SK-N-SH (cell line): ENCODE measurements around the gene CFAP107.

Experiments
- CTCF ChIP-seq: fragments of 200-600 bp; sonication (generic); IDR thresholded peaks from 2 replicates; pipeline ENCODE4 v1.6.1; 2017; ENCODE audit warnings: antibody characterized with exemption, mild to moderate bottlenecking, moderate library complexity
- EP300 ChIP-seq, 2 experiments: IDR thresholded peaks; 2 replicates each; pipeline versions ENCODE4 v1.4.0 to v1.6.1; 2012; ENCODE audit warnings: borderline replicate concordance in 1 of 2, low read depth in 1 of 2, low read length in 1 of 2
- EZH2phosphoT487 ChIP-seq: fragments of 200-600 bp; sonication (generic); IDR thresholded peaks from 2 replicates; pipeline ENCODE4 v1.6.1; 2017; ENCODE audit warnings: low read depth, mixed run types, mild to moderate bottlenecking, antibody characterized with exemption, moderate library complexity, borderline replicate concordance
- IRF3 ChIP-seq: fragments of 150-350 bp; IDR thresholded peaks from 2 replicates; pipeline ENCODE4 v1.6.1; 2016; ENCODE audit warnings: mild to moderate bottlenecking, low read depth, low read length
- MXI1 ChIP-seq: IDR thresholded peaks from 2 replicates; pipeline ENCODE4 v1.6.1; 2012; ENCODE audit warnings: mild to moderate bottlenecking, low read depth, low read length, improper control_type of control experiment
- PBX3 ChIP-seq: IDR thresholded peaks from 2 replicates; pipeline ENCODE4; 2012
- POLR2AphosphoS5 ChIP-seq: IDR thresholded peaks from 2 replicates; pipeline ENCODE4 v1.6.1; 2012; ENCODE audit warnings: low read depth, low read length
- RAD21 ChIP-seq: IDR thresholded peaks from 2 replicates; pipeline ENCODE4 v1.6.1; 2012; ENCODE audit warnings: mild to moderate bottlenecking, low read length
- RFX5 ChIP-seq: IDR thresholded peaks from 2 replicates; pipeline ENCODE4 v1.6.1; 2012; ENCODE audit warnings: mild to moderate bottlenecking, improper control_type of control experiment, low read length
- RXRA ChIP-seq: IDR thresholded peaks from 2 replicates; pipeline ENCODE4 v1.4.0; 2012; ENCODE audit warnings: low read depth, mild to moderate bottlenecking, borderline replicate concordance
- TAF1 ChIP-seq: IDR thresholded peaks from 2 replicates; pipeline ENCODE4 v1.6.1; 2012; ENCODE audit warnings: low read depth, mild to moderate bottlenecking, low read length, moderate library complexity, borderline replicate concordance
- TF ChIP-seq, protein P1 (sequence below): IDR thresholded peaks from 2 replicates; pipeline ENCODE4 v1.6.1; 2012; ENCODE audit warnings: mild to moderate bottlenecking, low read depth, low read length, moderate library complexity
- TF ChIP-seq, protein P2 (sequence below): IDR thresholded peaks from 2 replicates; pipeline ENCODE4 v1.4.0; 2012; ENCODE audit warnings: low read depth, borderline replicate concordance

DNA sequence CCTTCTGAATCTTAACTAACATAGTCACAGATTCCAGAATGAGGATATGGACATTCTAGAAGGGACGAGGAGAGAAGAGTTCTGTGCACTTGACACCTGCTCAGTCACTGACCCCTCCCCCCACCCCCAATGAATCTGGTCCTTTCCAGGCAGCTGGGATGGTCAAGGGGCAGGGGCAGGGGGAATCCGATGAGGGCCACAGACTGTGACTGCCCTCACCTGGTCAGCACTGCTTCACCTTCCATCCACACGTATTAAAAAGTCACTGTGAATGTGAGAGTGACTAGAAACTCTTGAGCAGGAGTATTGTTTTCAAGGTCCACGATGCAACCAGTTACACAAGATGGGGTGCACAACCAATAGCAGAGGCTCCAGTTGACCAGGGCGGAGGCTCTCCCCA is 18.0 kb downstream of the CFAP107 start:
- TF ChIP-seq RAD21: no peak
- TF ChIP-seq, protein P1, sequence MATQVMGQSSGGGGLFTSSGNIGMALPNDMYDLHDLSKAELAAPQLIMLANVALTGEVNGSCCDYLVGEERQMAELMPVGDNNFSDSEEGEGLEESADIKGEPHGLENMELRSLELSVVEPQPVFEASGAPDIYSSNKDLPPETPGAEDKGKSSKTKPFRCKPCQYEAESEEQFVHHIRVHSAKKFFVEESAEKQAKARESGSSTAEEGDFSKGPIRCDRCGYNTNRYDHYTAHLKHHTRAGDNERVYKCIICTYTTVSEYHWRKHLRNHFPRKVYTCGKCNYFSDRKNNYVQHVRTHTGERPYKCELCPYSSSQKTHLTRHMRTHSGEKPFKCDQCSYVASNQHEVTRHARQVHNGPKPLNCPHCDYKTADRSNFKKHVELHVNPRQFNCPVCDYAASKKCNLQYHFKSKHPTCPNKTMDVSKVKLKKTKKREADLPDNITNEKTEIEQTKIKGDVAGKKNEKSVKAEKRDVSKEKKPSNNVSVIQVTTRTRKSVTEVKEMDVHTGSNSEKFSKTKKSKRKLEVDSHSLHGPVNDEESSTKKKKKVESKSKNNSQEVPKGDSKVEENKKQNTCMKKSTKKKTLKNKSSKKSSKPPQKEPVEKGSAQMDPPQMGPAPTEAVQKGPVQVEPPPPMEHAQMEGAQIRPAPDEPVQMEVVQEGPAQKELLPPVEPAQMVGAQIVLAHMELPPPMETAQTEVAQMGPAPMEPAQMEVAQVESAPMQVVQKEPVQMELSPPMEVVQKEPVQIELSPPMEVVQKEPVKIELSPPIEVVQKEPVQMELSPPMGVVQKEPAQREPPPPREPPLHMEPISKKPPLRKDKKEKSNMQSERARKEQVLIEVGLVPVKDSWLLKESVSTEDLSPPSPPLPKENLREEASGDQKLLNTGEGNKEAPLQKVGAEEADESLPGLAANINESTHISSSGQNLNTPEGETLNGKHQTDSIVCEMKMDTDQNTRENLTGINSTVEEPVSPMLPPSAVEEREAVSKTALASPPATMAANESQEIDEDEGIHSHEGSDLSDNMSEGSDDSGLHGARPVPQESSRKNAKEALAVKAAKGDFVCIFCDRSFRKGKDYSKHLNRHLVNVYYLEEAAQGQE: no peak
- no peak for TF ChIP-seq EP300 (IDR thresholded peaks at IDR 0.05; ENCODE audit: borderline replicate concordance in 1 of 2, low read depth in 1 of 2, low read length in 1 of 2)
- TF ChIP-seq CTCF: no peak
- no peak for TF ChIP-seq RFX5
- TF ChIP-seq POLR2AphosphoS5: no peak
- TF ChIP-seq MXI1: no peak
- no peak for TF ChIP-seq EZH2phosphoT487
- no peak for TF ChIP-seq PBX3
- no peak for TF ChIP-seq IRF3
- TF ChIP-seq, protein P2, sequence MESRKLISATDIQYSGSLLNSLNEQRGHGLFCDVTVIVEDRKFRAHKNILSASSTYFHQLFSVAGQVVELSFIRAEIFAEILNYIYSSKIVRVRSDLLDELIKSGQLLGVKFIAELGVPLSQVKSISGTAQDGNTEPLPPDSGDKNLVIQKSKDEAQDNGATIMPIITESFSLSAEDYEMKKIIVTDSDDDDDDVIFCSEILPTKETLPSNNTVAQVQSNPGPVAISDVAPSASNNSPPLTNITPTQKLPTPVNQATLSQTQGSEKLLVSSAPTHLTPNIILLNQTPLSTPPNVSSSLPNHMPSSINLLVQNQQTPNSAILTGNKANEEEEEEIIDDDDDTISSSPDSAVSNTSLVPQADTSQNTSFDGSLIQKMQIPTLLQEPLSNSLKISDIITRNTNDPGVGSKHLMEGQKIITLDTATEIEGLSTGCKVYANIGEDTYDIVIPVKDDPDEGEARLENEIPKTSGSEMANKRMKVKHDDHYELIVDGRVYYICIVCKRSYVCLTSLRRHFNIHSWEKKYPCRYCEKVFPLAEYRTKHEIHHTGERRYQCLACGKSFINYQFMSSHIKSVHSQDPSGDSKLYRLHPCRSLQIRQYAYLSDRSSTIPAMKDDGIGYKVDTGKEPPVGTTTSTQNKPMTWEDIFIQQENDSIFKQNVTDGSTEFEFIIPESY: no peak
- TF ChIP-seq TAF1: no peak
- no peak for TF ChIP-seq RXRA
